IPS DF 19.7 (cell line): ENCODE data around the gene TMEM242.
A peak's percentile ranks its signal among the peaks of the same experiment; 100 is the strongest.
"Not testable (repeated sequence)": the region's sequence is repeated elsewhere in the genome, so short reads cannot be mapped to it uniquely, and the experiment has no call there.

Experiments used
- DNase-seq: peaks from one replicate; pipeline ENCODE4 v3.0.0-alpha.2; 2013; ENCODE audit warnings: low read depth, low spot score

Gene TMEM242

GRCh38 chr6:157323255-157323965 is at the start of gene TMEM242:
TSS of gene TMEM242 (minus strand) at chr6:157323519. CDS start at chr6:157323499, 20 bp downstream.
- peak; percentile 68 for DNase-seq

- DNase-seq, result no peak
Observed at GRCh38 chr6:157372501-157373280, 49.4 kb upstream of the TMEM242 start.

- DNase-seq, result no peak
Observed at GRCh38 chr6:157370755-157371154, 47.4 kb upstream of the TMEM242 start.

GRCh38 chr6:157368359-157369049 is 45.2 kb upstream of the TMEM242 start:
- DNase-seq, result no peak

- no peak for DNase-seq
Observed at GRCh38 chr6:157366648-157367047, 43.3 kb upstream of the TMEM242 start.

GRCh38 chr6:157364705-157365104 is 41.4 kb upstream of the TMEM242 start:
- DNase-seq, result no peak

GRCh38 chr6:157361886-157362285 is 38.6 kb upstream of the TMEM242 start:
- DNase-seq, result no peak

GRCh38 chr6:157358287-157358686 is 35.0 kb upstream of the TMEM242 start:
- no peak for DNase-seq

- DNase-seq, result no peak
Observed at GRCh38 chr6:157346373-157346772, 23.1 kb upstream of the TMEM242 start.

GRCh38 chr6:157343732-157344131 is 20.4 kb upstream of the TMEM242 start:
- DNase-seq, result no peak

- no peak for DNase-seq
Observed at GRCh38 chr6:157339432-157339831, 16.1 kb upstream of the TMEM242 start.

- DNase-seq, result no peak
Observed at GRCh38 chr6:157337751-157338150, 14.4 kb upstream of the TMEM242 start.

GRCh38 chr6:157337276-157337675 is 14.0 kb upstream of the TMEM242 start:
- not testable (repeated sequence) for DNase-seq

- DNase-seq, result no peak
Observed at GRCh38 chr6:157335829-157336228, 12.5 kb upstream of the TMEM242 start.

GRCh38 chr6:157333956-157334355 is 10.6 kb upstream of the TMEM242 start:
- no peak for DNase-seq

- no peak for DNase-seq
Observed at GRCh38 chr6:157333537-157333936, 10.2 kb upstream of the TMEM242 start.

- no peak for DNase-seq
Observed at GRCh38 chr6:157332813-157333212, 9.5 kb upstream of the TMEM242 start.

GRCh38 chr6:157330831-157331230 is 7.5 kb upstream of the TMEM242 start:
- DNase-seq, result no peak

- DNase-seq, result no peak
Observed at GRCh38 chr6:157329829-157330228, 6.5 kb upstream of the TMEM242 start.

- DNase-seq, result no peak
Observed at GRCh38 chr6:157328108-157328692, 4.9 kb upstream of the TMEM242 start.

GRCh38 chr6:157326979-157327378 is 3.7 kb upstream of the TMEM242 start:
- DNase-seq, result no peak
